Osteoblast (primary cell): Measurements from ENCODE around the gene BMPR1B. TPM values are rescaled to one million over a fixed set of nuclear protein-coding genes. Genes with fewer than 3 reads are reported as not detected.

ENCODE experiments used
- DNase-seq: peaks from one replicate; pipeline ENCODE4 v3.0.0; 2011; ENCODE audit warnings: low spot score, mixed read lengths; ENCODE audit not compliant: insufficient read length; ENCODE audit errors: missing footprints
- H2AFZ ChIP-seq: 2 replicates; pipeline ENCODE4 v1.6.0; 2011; ENCODE audit warnings: mild to moderate bottlenecking, low read length
- H3K27ac ChIP-seq: 2 replicates; pipeline ENCODE4 v1.5.1; 2011; ENCODE audit warnings: mild to moderate bottlenecking, low read depth, low read length, moderate library complexity
- H3K27me3 ChIP-seq: 2 replicates; pipeline ENCODE4 v1.6.0; 2012; ENCODE audit warnings: mild to moderate bottlenecking, control low read depth, inconsistent platforms, low read length, moderate library complexity; ENCODE audit not compliant: insufficient read depth
- H3K36me3 ChIP-seq: 2 replicates; pipeline ENCODE4 v1.5.1; 2011; ENCODE audit warnings: mild to moderate bottlenecking, low read length, control low read depth, moderate library complexity; ENCODE audit not compliant: insufficient read depth
- H3K4me1 ChIP-seq: 2 replicates; pipeline ENCODE4 v1.5.1; 2011; ENCODE audit warnings: mild to moderate bottlenecking, low read length, control low read depth, moderate library complexity; ENCODE audit not compliant: insufficient read depth
- H3K4me2 ChIP-seq: 2 replicates; pipeline ENCODE4 v1.6.0; 2011; ENCODE audit warnings: mild to moderate bottlenecking, low read length; ENCODE audit not compliant: insufficient read depth
- H3K4me3 ChIP-seq: fragments of 200-600 bp; sonication (generic); 3 replicates; pipeline ENCODE4 v1.5.1; 2012; ENCODE audit warnings: mild to moderate bottlenecking, low read length, inconsistent platforms; ENCODE audit not compliant: insufficient read depth
- H3K79me2 ChIP-seq: 2 replicates; pipeline ENCODE4 v1.6.0; 2012; ENCODE audit warnings: mild to moderate bottlenecking, low read length, control low read depth, inconsistent platforms; ENCODE audit not compliant: insufficient read depth
- H3K9me3 ChIP-seq: 2 replicates; pipeline ENCODE4 v1.5.1; 2011; ENCODE audit warnings: low read depth, low read length, control low read depth
- H4K20me1 ChIP-seq: 2 replicates; pipeline ENCODE4 v1.6.0; 2012; ENCODE audit warnings: mild to moderate bottlenecking, low read length, control low read depth; ENCODE audit not compliant: insufficient read depth
- total RNA-seq: library from RNA; depleted of rRNA; stranded (reverse); fragments of >200 nt; gene quantifications from 2 replicates; pipeline ENCODE4 v1.2.3, GENCODE V29; 2012
- TF ChIP-seq, protein P1 (sequence below): IDR thresholded peaks from 2 replicates; pipeline ENCODE4 v1.5.1; 2011; ENCODE audit warnings: mild to moderate bottlenecking, low read depth, low read length, moderate library complexity; ENCODE audit errors: extremely low read depth

BMPR1B gene
- total RNA-seq, 1 donor = 2.5 TPM

DNA sequence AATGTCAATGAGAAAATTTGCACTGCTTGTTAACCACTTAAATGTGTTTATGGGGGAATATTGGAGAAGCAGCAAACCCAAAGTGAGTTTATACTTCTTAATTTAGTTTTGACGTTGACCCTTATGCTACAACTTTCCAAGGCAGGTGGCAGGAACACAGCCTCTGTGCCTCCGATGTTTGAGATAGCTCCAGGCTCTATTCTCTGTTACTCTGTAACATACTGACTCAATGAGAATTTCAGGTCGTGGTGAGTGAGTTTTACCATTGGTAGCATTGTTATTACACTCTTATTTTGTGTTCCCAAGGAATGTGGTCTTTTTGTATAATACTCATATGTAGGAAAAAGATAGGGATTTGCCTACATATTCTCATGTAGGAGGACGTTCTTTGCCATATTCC is 210.7 kb downstream of the BMPR1B start:
- Histone ChIP-seq H3K4me2 (no peak overlapping the region), H3K4me1 (no peaks in the 10 kb centered on the region), H3K36me3 (no peaks in the 10 kb centered on the region), H3K27ac (no peak overlapping the region), H3K27me3 (no peaks in the 10 kb centered on the region), H4K20me1 (no peaks in the 10 kb centered on the region), H3K9me3 (no peaks in the 10 kb centered on the region), H2AFZ (no peak overlapping the region), H3K4me3 (no peak overlapping the region), H3K79me2 (no peaks in the 10 kb centered on the region)
- TF ChIP-seq, protein P1, sequence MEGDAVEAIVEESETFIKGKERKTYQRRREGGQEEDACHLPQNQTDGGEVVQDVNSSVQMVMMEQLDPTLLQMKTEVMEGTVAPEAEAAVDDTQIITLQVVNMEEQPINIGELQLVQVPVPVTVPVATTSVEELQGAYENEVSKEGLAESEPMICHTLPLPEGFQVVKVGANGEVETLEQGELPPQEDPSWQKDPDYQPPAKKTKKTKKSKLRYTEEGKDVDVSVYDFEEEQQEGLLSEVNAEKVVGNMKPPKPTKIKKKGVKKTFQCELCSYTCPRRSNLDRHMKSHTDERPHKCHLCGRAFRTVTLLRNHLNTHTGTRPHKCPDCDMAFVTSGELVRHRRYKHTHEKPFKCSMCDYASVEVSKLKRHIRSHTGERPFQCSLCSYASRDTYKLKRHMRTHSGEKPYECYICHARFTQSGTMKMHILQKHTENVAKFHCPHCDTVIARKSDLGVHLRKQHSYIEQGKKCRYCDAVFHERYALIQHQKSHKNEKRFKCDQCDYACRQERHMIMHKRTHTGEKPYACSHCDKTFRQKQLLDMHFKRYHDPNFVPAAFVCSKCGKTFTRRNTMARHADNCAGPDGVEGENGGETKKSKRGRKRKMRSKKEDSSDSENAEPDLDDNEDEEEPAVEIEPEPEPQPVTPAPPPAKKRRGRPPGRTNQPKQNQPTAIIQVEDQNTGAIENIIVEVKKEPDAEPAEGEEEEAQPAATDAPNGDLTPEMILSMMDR = no peak
- no peak for DNase-seq

DNA sequence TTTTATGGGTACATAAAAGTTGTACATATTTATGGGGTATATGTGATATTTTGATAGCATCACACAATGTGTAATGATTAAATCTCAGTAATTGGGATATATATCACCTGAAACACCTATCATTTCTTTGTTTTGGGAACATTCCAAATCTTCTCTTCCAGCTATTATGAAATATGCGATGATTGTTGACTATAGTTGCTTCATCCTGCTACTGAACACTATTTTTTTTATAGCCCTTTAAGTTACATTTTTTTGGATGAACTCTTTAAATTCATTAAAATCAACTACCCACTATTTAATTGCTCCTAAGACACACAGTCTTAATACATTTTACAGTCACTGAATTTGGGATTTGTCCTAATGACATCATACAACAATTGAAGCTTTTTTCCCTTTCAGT is 212.9 kb downstream of the BMPR1B start:
- H3K27ac ChIP-seq = no peak overlapping the region
- DNase-seq = no peak
- H3K4me2 ChIP-seq = no peak overlapping the region
- H3K79me2 ChIP-seq = no peaks in the 10 kb centered on the region
- no peak overlapping the region for H3K4me3 ChIP-seq
- H3K9me3 ChIP-seq = no peaks in the 10 kb centered on the region
- no peaks in the 10 kb centered on the region for H4K20me1 ChIP-seq
- TF ChIP-seq, protein P1 = no peak
- H2AFZ ChIP-seq = no peak overlapping the region
- no peaks in the 10 kb centered on the region for H3K36me3 ChIP-seq
- no peaks in the 10 kb centered on the region for H3K27me3 ChIP-seq
- no peaks in the 10 kb centered on the region for H3K4me1 ChIP-seq

DNA sequence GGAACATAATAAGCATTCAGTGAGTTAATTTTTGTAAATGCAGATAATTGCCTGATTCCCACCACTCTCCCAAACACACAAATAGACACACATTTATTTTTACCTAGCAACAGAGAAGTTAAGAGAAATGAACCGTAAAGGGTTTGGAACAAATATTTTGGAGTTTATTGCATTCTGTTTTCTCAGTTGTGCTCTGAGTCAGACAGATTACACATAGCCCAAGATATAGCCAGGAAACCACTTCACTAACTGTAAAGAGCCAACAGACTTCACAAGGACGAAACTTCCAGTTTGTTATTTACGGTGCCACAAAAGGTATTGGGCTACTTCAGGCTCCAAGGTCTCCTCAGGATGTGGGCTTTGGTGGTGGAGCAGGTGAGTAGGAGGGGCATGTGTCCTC is 217.0 kb downstream of the BMPR1B start:
- H3K27me3 ChIP-seq = no peaks in the 10 kb centered on the region
- peak overlapping the region; percentile 62 for H2AFZ ChIP-seq
- H3K79me2 ChIP-seq = no peaks in the 10 kb centered on the region
- peaks cover 21% of the 10 kb centered on the region for H3K4me1 ChIP-seq
- H3K4me2 ChIP-seq = peak overlapping the region; percentile 69
- H3K36me3 ChIP-seq = no peaks in the 10 kb centered on the region
- peak overlapping the region; percentile 35 for H3K4me3 ChIP-seq
- H3K9me3 ChIP-seq = no peaks in the 10 kb centered on the region
- DNase-seq = peak; percentile 68
- TF ChIP-seq, protein P1 = no peak
- H4K20me1 ChIP-seq = no peaks in the 10 kb centered on the region
- peak overlapping the region; percentile 24 for H3K27ac ChIP-seq

GRCh38 chr4:94976371-94977011 is 218.7 kb downstream of the BMPR1B start:
- H3K4me1 ChIP-seq = peaks cover 21% of the 10 kb centered on the region
- peak overlapping the region; percentile 40 for H3K27ac ChIP-seq
- peak; percentile 84 for DNase-seq
- no peak overlapping the region for H2AFZ ChIP-seq
- H3K27me3 ChIP-seq = no peaks in the 10 kb centered on the region
- no peaks in the 10 kb centered on the region for H3K9me3 ChIP-seq
- no peaks in the 10 kb centered on the region for H3K36me3 ChIP-seq
- H3K4me3 ChIP-seq = no peak overlapping the region
- H3K4me2 ChIP-seq = peak overlapping the region; percentile 49
- TF ChIP-seq, protein P1 = no peak
- no peaks in the 10 kb centered on the region for H3K79me2 ChIP-seq
- no peaks in the 10 kb centered on the region for H4K20me1 ChIP-seq
